PC-9 (cell line): ENCODE measurements around the gene HMX1. TPM values are rescaled to one million over a fixed set of nuclear protein-coding genes. Genes with fewer than 3 reads are reported as not detected.

Source experiments
- BruUV-seq: library from RNA; stranded (reverse); fragments of 400-500 nt; replicated peaks from 2 replicates; lab custom pipeline; 2021; lab: Mats Ljungman, UMichigan
- CTCF ChIA-PET: fragments of 300-600 bp; sonication (Branson Sonifier 250); formaldehyde crosslinking; loops from one replicate; lab custom pipeline; 2022; ENCODE audit warnings: antibody characterized with exemption; lab: Charles Lee
- POLR2A ChIA-PET: fragments of 300-600 bp; sonication (Branson Sonifier 250); formaldehyde crosslinking; loops from one replicate; lab custom pipeline; 2022; ENCODE audit warnings: antibody characterized with exemption; ENCODE audit not compliant: unreplicated experiment; lab: Charles Lee
- DNase-seq, 2 experiments: peaks; one replicate each; pipeline versions ENCODE4 v3.0.0 to v3.0.0-alpha.2; 2015 to 2022; ENCODE audit warnings: mixed read lengths in 1 of 2
- H2AFZ ChIP-seq: fragments of 200-600 bp; sonication (generic); 2 replicates; pipeline ENCODE4 v1.8.1; 2017; ENCODE audit warnings: antibody characterized with exemption
- H3F3A ChIP-seq: fragments of 200-600 bp; sonication (generic); 2 replicates; pipeline ENCODE4 v1.8.1; 2017; ENCODE audit warnings: antibody characterized with exemption, mild to moderate bottlenecking, low read depth; ENCODE audit not compliant: insufficient read depth
- H3K27ac ChIP-seq: fragments of 200-600 bp; sonication (generic); 2 replicates; pipeline ENCODE4 v1.6.1; 2016; ENCODE audit warnings: mixed run types
- H3K27me3 ChIP-seq: fragments of 200-600 bp; sonication (generic); 2 replicates; pipeline ENCODE4 v1.6.1; 2016; ENCODE audit warnings: low read depth, mixed run types; ENCODE audit not compliant: insufficient read depth
- H3K36me3 ChIP-seq: fragments of 200-600 bp; sonication (generic); 2 replicates; pipeline ENCODE4 v1.6.1; 2016; ENCODE audit warnings: low read depth, mixed run types
- H3K4me1 ChIP-seq: fragments of 200-600 bp; sonication (generic); replicated peaks from 2 replicates; pipeline ENCODE4 v1.6.1; 2016; ENCODE audit warnings: mixed run types; ENCODE audit not compliant: insufficient read depth
- H3K4me2 ChIP-seq: fragments of 200-600 bp; sonication (generic); 2 replicates; pipeline ENCODE4 v1.6.1; 2017; ENCODE audit warnings: mixed run types
- H3K4me3 ChIP-seq: fragments of 200-600 bp; sonication (generic); 2 replicates; pipeline ENCODE4 v1.6.1; 2016; ENCODE audit warnings: mixed run types
- H3K79me2 ChIP-seq: fragments of 200-600 bp; sonication (generic); 2 replicates; pipeline ENCODE4 v1.6.1; 2017; ENCODE audit warnings: low read depth, mixed run types
- H3K9me2 ChIP-seq: fragments of 200-600 bp; sonication (generic); 2 replicates; pipeline ENCODE4 v1.8.1; 2017; ENCODE audit warnings: mild to moderate bottlenecking; ENCODE audit not compliant: insufficient read depth
- H3K9me3 ChIP-seq: fragments of 200-600 bp; sonication (generic); 2 replicates; pipeline ENCODE4 v1.8.1; 2016; ENCODE audit warnings: low read depth; ENCODE audit not compliant: insufficient read depth
- H4K20me1 ChIP-seq: fragments of 200-600 bp; sonication (generic); 2 replicates; pipeline ENCODE4 v1.8.1; 2017; ENCODE audit not compliant: insufficient read depth
- EZH2 ChIP-seq: fragments of 200-600 bp; sonication (generic); IDR thresholded peaks from 2 replicates; pipeline ENCODE4 v1.8.0; 2017; ENCODE audit warnings: antibody characterized with exemption, low read depth
- intact Hi-C: fragments of 100-400 bp; cut with micrococcal nuclease; formaldehyde crosslinking; loops from one replicate; pipeline ENCODE4 v1.10.0; 2022; ENCODE audit not compliant: unreplicated experiment
- total RNA-seq: library from RNA; stranded (reverse); gene quantifications from 2 replicates; pipeline ENCODE4 v1.2.3, GENCODE V29; 2021
- TF ChIP-seq, protein P1 (sequence below): fragments of 200-600 bp; sonication (generic); conservative IDR thresholded peaks from 2 replicates; pipeline ENCODE4 v1.6.1; 2017; ENCODE audit warnings: mixed run types, antibody characterized with exemption, mild to moderate bottlenecking, moderate library complexity

Gene HMX1
- total RNA-seq, 1 experiment from 2014 or later: not detected

DNA sequence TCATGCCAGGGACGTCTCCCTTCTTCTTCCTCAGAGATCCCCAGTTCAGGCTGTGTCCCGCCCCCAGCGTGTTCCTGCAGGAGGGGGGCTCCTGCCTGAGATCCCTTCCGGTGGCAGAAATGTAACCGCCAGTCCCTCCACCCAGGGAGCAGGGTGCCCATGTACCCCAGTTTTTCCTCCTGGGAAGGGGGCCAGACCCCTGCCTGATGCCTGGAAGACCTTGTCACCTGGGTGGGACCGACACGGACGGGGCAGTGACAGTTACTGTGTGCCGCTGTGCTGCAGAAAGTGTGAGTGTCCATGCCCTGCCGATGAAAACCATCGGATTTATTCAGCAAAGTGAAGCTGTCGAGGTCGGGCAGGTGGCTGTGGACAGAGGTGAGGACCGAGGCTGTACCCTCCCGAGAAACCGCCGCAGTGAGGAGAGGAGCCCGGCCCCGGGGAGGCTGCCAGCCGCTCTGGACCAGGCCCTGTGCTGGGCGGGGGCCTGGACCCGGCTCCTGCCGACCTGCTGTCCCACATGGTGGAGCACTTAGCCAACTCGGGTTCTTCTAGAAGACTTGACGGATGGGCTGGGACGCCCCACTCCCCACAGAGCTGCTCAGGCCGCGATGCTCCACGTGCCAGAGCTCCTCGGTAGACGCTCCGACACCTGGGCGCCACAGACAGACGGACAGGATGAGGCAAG is 36.7 kb upstream of the HMX1 start:
- Histone ChIP-seq H3K4me2 (no peak overlapping the region), H4K20me1 (no peaks in the 10 kb centered on the region), H3K4me1 (no peaks in the 10 kb centered on the region), H3K27ac (no peak overlapping the region), H3K27me3 (peaks cover 89% of the 10 kb centered on the region), H3K9me3 (no peaks in the 10 kb centered on the region), H3K36me3 (no peaks in the 10 kb centered on the region), H3F3A (no peaks in the 10 kb centered on the region), H3K4me3 (no peak overlapping the region), H3K79me2 (no peaks in the 10 kb centered on the region), H2AFZ (no peak overlapping the region), H3K9me2 (no peaks in the 10 kb centered on the region)
- TF ChIP-seq, protein P1, sequence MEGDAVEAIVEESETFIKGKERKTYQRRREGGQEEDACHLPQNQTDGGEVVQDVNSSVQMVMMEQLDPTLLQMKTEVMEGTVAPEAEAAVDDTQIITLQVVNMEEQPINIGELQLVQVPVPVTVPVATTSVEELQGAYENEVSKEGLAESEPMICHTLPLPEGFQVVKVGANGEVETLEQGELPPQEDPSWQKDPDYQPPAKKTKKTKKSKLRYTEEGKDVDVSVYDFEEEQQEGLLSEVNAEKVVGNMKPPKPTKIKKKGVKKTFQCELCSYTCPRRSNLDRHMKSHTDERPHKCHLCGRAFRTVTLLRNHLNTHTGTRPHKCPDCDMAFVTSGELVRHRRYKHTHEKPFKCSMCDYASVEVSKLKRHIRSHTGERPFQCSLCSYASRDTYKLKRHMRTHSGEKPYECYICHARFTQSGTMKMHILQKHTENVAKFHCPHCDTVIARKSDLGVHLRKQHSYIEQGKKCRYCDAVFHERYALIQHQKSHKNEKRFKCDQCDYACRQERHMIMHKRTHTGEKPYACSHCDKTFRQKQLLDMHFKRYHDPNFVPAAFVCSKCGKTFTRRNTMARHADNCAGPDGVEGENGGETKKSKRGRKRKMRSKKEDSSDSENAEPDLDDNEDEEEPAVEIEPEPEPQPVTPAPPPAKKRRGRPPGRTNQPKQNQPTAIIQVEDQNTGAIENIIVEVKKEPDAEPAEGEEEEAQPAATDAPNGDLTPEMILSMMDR: no peak
- no peak for TF ChIP-seq EZH2
- no TSS peak for BruUV-seq
- POLR2A ChIA-PET: no interaction called here
- intact Hi-C loops: no loop called here
- CTCF ChIA-PET: no interaction called here
- no peak for DNase-seq

DNA sequence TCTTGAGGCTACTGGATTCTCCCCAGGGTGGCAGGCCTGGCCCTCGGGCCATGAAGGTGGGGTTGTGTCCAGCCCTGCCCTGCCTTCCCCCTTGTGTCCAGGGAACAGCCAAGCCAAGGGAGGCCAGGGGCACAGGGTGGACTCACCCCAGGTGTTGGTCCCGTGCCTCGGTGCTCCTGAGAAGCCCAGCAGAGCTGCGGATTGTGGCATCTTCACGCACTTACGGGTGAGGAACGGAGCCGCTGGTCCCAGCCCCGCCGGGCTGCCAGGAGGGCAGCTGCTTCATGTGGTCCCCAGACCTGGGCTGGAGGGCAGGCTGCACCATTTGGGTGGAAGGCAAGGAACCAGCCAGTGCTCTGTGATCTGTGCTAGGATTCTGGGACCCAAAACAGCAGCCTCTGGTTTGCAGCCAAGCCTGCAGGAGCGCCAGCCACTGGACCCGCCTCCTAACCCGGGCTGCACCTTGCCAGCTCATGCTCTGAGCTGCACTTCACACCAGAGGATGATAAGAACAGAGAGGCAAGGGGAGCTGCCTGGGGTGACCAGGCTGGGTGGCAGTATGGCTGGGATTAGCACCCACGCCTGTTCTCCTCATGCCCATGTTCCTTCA is 36.1 kb upstream of the HMX1 start:
- peaks cover 92% of the 10 kb centered on the region for H3K27me3 ChIP-seq
- ChIA-PET POLR2A (no interaction called here), CTCF (no interaction called here)
- DNase-seq: no peak
- no peak overlapping the region for H2AFZ ChIP-seq
- intact Hi-C loops: no loop called here
- no peaks in the 10 kb centered on the region for H3K9me2 ChIP-seq
- no peaks in the 10 kb centered on the region for H3K79me2 ChIP-seq
- H3K9me3 ChIP-seq: no peaks in the 10 kb centered on the region
- TF ChIP-seq, protein P1: no peak
- no peak for TF ChIP-seq EZH2
- no peak overlapping the region for H3K4me3 ChIP-seq
- no peaks in the 10 kb centered on the region for H3K36me3 ChIP-seq
- no peaks in the 10 kb centered on the region for H3F3A ChIP-seq
- H3K4me1 ChIP-seq: no peaks in the 10 kb centered on the region
- H3K4me2 ChIP-seq: no peak overlapping the region
- BruUV-seq: no TSS peak
- H4K20me1 ChIP-seq: no peaks in the 10 kb centered on the region
- H3K27ac ChIP-seq: no peak overlapping the region

DNA sequence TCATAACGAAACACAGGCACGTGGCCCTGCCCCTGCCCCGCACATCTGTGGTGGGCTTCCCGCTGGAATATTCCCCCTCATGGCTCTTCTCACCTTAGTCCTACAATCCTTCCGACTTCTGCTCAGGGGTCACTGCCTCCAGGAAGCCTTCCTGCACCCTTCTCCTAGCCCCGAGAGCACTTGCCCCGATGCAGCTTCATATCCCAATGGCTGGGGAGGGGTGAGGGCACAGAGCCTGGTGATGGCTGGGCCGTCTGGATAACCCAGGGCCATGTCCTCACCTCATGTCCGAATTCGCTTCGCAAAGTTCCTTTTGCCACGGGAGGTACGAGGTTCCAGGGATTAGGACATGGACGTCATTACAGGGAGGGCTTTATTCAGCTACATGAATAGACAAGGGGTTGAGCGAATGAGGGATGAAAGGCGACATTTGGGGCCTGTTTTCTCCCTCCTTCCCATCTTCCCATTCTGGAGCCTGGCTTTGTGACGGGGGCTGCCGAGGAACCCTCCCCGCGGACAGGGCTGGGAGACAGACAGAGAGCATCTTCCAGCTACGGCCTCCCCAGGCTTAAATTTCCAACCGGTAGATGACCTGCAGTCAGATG is 35.5 kb upstream of the HMX1 start:
- H3K4me1 ChIP-seq: no peaks in the 10 kb centered on the region
- H3K9me2 ChIP-seq: no peaks in the 10 kb centered on the region
- ChIA-PET POLR2A (no interaction called here), CTCF (no interaction called here)
- no peak overlapping the region for H2AFZ ChIP-seq
- DNase-seq: no peak
- no TSS peak for BruUV-seq
- no peaks in the 10 kb centered on the region for H3K79me2 ChIP-seq
- H3K9me3 ChIP-seq: no peaks in the 10 kb centered on the region
- intact Hi-C loops: no loop called here
- H3K4me2 ChIP-seq: no peak overlapping the region
- no peak overlapping the region for H3K27ac ChIP-seq
- H3K4me3 ChIP-seq: no peak overlapping the region
- no peaks in the 10 kb centered on the region for H4K20me1 ChIP-seq
- no peak for TF ChIP-seq EZH2
- TF ChIP-seq, protein P1: no peak
- H3K27me3 ChIP-seq: peaks cover 97% of the 10 kb centered on the region
- H3F3A ChIP-seq: no peaks in the 10 kb centered on the region
- no peaks in the 10 kb centered on the region for H3K36me3 ChIP-seq
